Stromal cell of bone marrow (primary cell): Measurements from ENCODE around the gene PAGR1.
A peak's percentile ranks its signal among the peaks of the same experiment; 100 is the strongest.

ENCODE experiments used
- DNase-seq: peaks from one replicate; pipeline ENCODE4 v3.0.0-alpha.2; 2012; ENCODE audit warnings: low read depth

Gene PAGR1

GRCh38 chr16:29837841-29838240 lies 21.9 kb downstream of the PAGR1 start:
- DNase-seq, result no peak

GRCh38 chr16:29839822-29840221 lies 23.9 kb downstream of the PAGR1 start:
- no peak for DNase-seq

GRCh38 chr16:29840240-29840639 lies 24.3 kb downstream of the PAGR1 start:
- DNase-seq, result no peak

- no peak for DNase-seq
Measured at GRCh38 chr16:29841631-29842030, 25.7 kb downstream of the PAGR1 start.

DNA sequence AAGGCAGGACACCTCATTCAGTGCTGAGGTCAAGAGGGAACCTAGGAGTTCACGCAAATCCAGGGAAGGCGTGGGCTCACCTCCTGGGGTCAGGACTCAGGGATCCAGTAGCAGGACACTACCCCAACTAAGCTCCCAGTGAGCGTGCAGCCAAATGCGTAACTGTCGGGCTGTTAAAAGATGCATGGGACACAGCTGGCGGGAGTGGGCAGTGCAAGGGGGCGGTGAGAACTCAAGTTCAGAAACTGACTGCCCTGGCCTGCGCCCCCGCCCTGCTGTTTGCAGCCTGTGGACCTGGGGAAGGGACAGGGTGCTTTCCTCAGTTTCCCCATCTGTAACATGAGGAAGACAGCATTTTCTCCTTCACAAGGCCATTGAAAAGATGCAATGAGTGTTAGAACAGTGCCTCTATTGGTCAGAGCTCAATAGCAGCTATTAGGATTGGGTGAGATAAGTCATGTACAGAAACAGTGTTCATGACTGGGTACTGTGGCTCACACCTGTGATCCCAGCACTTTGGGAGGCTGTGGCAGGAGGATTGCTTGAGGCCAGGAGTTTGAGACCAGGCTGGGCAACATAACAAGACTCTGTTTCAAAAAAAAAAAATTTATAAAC lies 26.9 kb downstream of the PAGR1 start:
- DNase-seq, result no peak

GRCh38 chr16:29843931-29844330 lies 28.0 kb downstream of the PAGR1 start:
- no peak for DNase-seq

DNA sequence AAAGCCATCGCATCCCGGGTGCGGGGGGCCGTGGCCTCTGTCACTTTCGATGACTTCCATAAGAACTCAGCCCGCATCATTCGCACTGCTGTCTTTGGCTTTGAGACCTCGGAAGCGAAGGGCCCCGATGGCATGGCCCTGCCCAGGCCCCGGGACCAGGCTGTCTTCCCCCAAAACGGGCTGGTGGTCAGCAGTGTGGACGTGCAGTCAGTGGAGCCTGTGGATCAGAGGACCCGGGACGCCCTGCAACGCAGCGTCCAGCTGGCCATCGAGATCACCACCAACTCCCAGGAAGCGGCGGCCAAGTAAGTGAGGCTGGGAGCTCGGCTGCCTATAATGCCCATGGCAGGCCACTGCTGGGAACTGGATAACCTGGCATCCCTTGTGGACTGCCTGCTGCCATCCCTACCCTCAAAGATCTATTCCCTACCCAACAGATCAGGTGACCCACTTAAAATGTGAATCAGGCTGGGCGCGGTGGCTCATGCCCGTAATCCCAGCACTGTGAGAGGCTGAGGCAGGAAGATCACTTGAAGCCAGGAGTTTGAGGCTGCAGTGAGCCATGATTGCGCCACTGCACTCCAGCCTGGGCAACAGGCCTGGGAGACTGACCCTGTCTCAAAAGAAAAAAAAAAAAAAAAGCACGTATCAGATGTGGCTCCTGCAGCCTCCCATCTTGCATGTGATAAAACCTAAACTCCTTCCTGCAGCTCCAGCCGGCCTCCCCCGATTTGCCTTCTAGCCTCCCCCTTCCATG lies 28.8 kb downstream of the PAGR1 start:
- DNase-seq, result no peak

GRCh38 chr16:29845656-29846055 lies 29.7 kb downstream of the PAGR1 start:
- no peak for DNase-seq

DNA sequence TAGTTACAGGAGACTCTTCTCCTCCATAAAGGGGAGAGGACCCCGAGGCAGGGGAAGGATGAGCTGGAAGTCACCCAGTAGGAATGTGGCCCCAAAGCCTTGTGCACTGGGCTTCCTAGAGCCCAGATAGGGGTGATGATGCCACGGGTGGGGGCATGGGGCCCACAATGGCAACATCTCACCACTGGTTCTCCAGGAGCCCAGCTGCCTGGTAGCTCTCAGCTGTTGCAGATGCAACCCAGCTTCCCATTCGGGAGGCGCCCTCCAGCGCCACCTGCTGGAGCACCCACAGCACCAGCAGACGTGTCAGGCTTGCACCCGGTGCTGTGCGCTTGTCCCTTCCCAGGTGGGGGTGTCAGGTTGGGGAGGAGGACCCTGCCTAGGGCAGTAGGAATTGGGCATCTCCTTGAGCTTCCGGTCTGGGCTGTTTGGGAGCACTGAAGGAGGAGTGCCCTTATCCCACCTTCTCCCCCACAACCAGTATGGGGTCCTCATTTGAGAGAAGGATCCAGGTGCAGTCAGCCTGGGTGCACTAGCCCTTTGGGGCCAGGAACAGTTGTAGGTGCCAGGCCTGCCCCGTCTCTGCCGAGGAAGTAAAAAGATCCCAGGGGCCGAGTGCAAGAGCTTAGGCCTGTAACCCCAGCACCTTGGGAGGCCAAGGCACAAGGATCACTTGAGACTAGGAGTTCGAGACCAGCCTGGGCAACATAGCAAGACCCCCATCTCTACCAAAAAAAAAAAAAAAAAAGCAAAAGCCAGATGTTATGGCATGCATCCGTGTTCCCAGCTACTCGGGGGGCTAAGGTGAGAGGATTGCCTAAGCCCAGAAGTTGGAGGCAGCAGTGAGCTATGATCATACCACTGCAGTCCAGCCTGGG lies 32.7 kb downstream of the PAGR1 start:
- DNase-seq, result peak; percentile 28

DNA sequence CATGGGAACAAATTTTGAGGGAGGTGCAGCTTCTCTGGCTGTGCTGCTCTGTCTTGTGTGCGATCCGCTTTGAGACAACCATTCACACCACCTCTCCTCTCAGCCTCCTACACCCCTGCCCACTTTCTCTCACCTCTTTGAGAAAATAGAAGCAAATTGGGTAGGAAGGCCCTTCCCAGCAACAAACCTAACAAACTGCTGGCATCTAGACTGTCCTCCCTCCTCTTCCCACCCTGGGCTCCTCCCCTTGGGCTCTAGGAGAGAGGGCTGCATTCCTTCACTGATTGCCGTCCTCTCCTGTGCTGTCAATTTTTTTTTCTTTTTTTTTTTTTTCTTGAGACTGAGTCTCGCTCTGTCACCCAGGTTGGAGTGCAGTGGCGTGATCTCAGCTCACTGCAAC lies 33.6 kb downstream of the PAGR1 start:
- no peak for DNase-seq

DNA sequence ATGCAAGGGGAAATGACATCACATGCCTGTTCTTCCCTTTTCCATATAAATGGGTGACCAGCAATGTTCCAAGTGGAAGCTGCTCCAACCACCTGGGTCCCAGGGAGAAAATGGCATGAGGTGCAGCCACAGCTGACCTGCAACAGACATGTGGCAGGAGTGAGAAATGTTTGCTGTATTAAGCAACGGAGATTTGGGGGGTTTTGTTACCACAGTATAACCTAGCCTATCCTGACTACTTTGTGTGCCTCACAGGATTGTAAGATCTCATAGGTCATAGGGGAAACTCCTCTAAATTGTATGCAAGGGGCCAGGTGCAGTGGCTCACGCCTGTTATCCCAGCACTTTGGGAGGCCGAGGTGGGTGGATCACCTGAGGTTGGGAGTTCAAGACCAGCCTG lies 35.0 kb downstream of the PAGR1 start:
- DNase-seq, result no peak

- peak; percentile 23 for DNase-seq
Measured at GRCh38 chr16:29852654-29853053, 36.7 kb downstream of the PAGR1 start.

GRCh38 chr16:29854520-29855100 lies 38.7 kb downstream of the PAGR1 start:
- no peak for DNase-seq

DNA sequence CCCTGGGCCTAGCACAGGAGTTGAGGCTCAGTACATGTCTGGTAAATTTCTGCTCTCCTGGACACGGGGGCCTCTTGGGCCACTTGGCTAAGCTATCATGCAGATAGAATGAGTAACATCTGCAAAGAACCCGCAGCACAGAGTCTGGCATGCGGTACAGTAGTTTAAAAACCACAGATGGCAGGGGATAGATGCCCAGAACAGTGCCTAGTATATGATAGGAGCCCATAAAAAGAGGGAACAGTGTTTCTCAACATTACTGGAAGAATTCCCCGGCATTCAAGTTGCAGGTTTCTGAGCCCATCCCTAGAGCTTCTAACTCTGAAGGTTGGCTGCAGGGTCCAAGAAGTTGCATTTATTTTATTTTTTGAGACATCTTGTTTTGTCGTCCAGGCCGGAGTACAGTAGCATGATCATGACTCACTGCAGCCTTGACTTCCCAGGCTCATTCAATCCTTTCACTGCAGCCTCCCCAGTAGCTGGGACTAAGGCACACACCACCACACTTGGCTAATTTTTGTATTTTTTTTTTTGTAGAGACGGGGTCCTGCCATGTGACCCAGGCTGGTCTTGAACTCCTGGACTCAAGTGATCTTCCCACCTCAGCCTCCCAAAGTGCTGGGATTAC lies 41.3 kb downstream of the PAGR1 start:
- peak; percentile 63 for DNase-seq

- no peak for DNase-seq
Measured at GRCh38 chr16:29858149-29858849, 42.3 kb downstream of the PAGR1 start.

- no peak for DNase-seq
Measured at GRCh38 chr16:29858974-29859373, 43.0 kb downstream of the PAGR1 start.

GRCh38 chr16:29860218-29860617 lies 44.3 kb downstream of the PAGR1 start:
- no peak for DNase-seq

DNA sequence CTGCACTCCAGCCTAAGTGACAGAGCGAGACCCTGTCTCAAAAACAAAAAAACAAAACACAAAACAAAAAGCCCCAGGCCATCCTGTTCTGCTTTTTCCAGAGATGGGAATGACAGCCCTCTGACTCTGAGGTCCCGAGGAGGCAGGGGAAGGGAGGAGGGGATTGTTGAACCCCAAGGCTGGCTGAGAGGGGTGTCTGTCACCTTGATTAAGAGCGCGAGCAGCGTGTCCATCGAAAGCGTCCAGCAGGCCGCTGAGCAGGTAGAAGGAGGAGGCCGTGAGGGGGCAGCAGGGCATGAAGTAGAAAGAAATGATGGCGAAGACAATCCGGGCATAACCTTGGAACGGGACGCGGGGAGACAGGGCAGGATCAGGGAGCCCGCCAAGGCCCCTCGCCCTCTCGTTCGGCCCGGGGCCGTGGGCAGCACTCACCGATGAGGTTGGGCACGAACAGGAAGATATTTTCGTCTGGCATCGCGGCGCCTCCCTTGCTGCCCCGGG lies 46.5 kb downstream of the PAGR1 start:
- DNase-seq, result no peak

DNA sequence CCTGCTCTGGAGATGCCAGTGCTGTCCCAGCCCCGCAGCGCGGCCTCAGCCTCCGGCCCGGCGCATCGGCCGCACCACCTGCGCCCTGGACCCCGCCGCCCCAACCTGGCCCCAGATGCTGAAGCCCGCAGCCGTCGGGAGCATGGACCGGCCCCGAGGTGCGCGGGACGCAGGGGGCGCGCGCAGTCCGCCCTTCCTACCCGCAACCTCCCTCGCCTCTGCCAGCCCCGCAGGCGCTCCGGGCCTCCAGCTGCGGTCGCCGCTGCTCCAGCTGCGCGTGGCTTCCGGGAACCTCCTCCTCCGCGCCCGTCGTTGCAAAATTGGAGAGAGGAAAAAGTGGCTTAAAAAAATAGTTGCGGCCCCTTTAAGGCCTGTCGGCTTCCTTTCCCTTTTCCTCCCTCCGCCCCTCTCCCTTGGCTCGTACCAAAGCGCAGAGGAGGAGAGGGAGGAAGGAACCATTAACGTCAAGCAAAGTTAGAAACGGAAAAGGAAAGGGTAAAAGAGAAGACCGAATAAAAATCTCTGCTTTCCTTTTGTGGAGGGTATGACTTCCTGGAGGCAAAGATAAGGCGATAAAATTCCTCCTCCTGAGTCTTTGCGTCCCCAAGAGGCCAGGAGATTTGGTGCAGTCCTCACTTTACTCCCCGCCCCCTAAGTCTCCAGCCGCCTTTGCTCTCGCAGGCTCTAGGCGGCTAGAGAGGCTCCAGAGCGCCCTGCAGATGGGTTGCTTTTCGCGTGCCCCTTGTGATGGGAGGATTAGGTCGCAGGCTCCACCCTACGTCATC lies 47.1 kb downstream of the PAGR1 start, which contains the start of gene CDIPT:
Gene CDIPT, minus strand, starts transcription at position 343 of the 785 bp plus-strand sequence. CDS start 369 bp downstream, outside the sequence.
- peak; percentile 91 for DNase-seq

DNA sequence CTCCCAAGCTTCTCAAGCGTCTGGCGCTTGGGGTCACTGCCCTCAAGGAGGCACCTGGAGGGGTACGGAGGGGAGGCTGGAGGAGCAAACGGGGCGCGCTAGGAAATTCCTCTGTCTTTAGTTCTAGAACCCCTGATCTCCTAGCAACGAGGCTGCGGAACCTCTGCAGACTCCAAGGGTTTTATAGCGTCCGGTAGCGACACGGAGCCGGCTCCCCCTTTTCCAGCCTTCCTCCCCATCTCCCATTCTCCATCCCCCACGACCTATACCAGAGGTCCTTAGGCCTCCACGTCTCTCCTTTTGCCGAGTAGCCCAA lies 47.7 kb downstream of the PAGR1 start:
- no peak for DNase-seq
